Coronary artery (tissue), 2 donors: ENCODE data around the gene KLHDC4.
"Not testable (repeated sequence)": the region's sequence is repeated elsewhere in the genome, so short reads cannot be mapped to it uniquely, and the experiment has no call there.

Experiments
- DNase-seq: peaks from one replicate; pipeline ENCODE4 v3.0.0-alpha.2; 2017; ENCODE audit warnings: low spot score
- H3K27ac ChIP-seq, 2 donors: fragments of 200-600 bp; sonication (generic); one replicate each; pipeline ENCODE4 v1.5.1; 2016 to 2019
- H3K4me3 ChIP-seq: fragments of 200-600 bp; sonication (generic); 2 replicates; pipeline ENCODE4 v1.5.1; 2016; ENCODE audit warnings: mild to moderate bottlenecking, moderate library complexity
- CTCF ChIP-seq: fragments of 200-600 bp; sonication (generic); IDR thresholded peaks from one replicate; pipeline ENCODE4 v1.5.1; 2019; ENCODE audit warnings: antibody characterized with exemption

The KLHDC4 gene

GRCh38 chr16:87729266-87729954, 36.4 kb downstream of the KLHDC4 start:
- no peak overlapping the region for H3K27ac ChIP-seq

GRCh38 chr16:87728026-87728425, 37.8 kb downstream of the KLHDC4 start:
- Histone ChIP-seq H3K4me3 (no peak overlapping the region), H3K27ac (no peak overlapping the region)
- no peak for TF ChIP-seq CTCF
- DNase-seq, result no peak

More at GRCh38 chr16:87729266-87729954, 36.4 kb downstream of the KLHDC4 start:
- H3K4me3 ChIP-seq, result no peak overlapping the region
- no peak for TF ChIP-seq CTCF
- no peak for DNase-seq

GRCh38 chr16:87727346-87727745, 38.4 kb downstream of the KLHDC4 start:
- Histone ChIP-seq H3K4me3 (no peak overlapping the region), H3K27ac (no peak overlapping the region)
- no peak for TF ChIP-seq CTCF
- no peak for DNase-seq

GRCh38 chr16:87726577-87726976, 39.2 kb downstream of the KLHDC4 start:
- not testable (repeated sequence) for H3K27ac ChIP-seq, DNase-seq, H3K4me3 ChIP-seq

GRCh38 chr16:87725596-87726235, 40.1 kb downstream of the KLHDC4 start:
- H3K27ac ChIP-seq, result no peak overlapping the region
- H3K4me3 ChIP-seq, result no peak overlapping the region
- TF ChIP-seq CTCF, result no peak
- DNase-seq, result no peak

- DNase-seq, result no peak
- Histone ChIP-seq H3K27ac (no peak overlapping the region), H3K4me3 (no peak overlapping the region)
- TF ChIP-seq CTCF, result no peak
These were observed 41.1 kb downstream of the KLHDC4 start for GRCh38 chr16:87724490-87725291.

- H3K27ac ChIP-seq, result no peak overlapping the region
- no peak overlapping the region for H3K4me3 ChIP-seq
- DNase-seq, result no peak
- TF ChIP-seq CTCF, result no peak
These were observed 42.6 kb downstream of the KLHDC4 start for GRCh38 chr16:87723226-87723623.
